SK-N-SH treated with all-trans-retinoic acid at 6 μM for 48 hours (cell line): Measurements from ENCODE around the gene CPA3.

Experiments used
- ATAC-seq: fragments of 200-7000 bp; cut with Tn5 transposase; 3 replicates; pipeline ENCODE4 v1.9.1; 2020; ENCODE audit warnings: mild to moderate bottlenecking, moderate library complexity
- ARNTL ChIP-seq: fragments of 450-650 bp; formaldehyde crosslinking; IDR thresholded peaks from 2 replicates; pipeline ENCODE4 v1.5.0; 2020; ENCODE audit warnings: low read depth, mild to moderate bottlenecking, moderate library complexity, borderline replicate concordance
- BACH2 ChIP-seq: fragments of 250-450 bp; sonication (Bioruptor Pico); IDR thresholded peaks from 2 replicates; pipeline ENCODE4 v1.9.0; 2021; ENCODE audit warnings: mild to moderate bottlenecking, borderline replicate concordance
- CSDC2 ChIP-seq: fragments of 250-450 bp; sonication (Bioruptor Pico); IDR thresholded peaks from 2 replicates; pipeline ENCODE4 v1.5.0; 2020; ENCODE audit warnings: mild to moderate bottlenecking, moderate library complexity
- ESRRG ChIP-seq: fragments of 250-450 bp; sonication (Bioruptor Pico); IDR thresholded peaks from 2 replicates; pipeline ENCODE4 v1.6.1; 2021; ENCODE audit warnings: mild to moderate bottlenecking
- GLIS3 ChIP-seq: fragments of 250-450 bp; sonication (Bioruptor Pico); IDR thresholded peaks from 2 replicates; pipeline ENCODE4 v1.5.0; 2020; ENCODE audit warnings: mild to moderate bottlenecking, moderate library complexity
- ISL1 ChIP-seq: fragments of 250-450 bp; sonication (Bioruptor Pico); IDR thresholded peaks from 2 replicates; pipeline ENCODE4 v2.1.2; 2022; ENCODE audit warnings: mild to moderate bottlenecking, moderate library complexity
- OSR1 ChIP-seq: fragments of 250-450 bp; sonication (Bioruptor Pico); IDR thresholded peaks from 2 replicates; pipeline ENCODE4 v1.8.0; 2022; ENCODE audit warnings: moderate library complexity, mild to moderate bottlenecking, inconsistent platforms
- PPARA ChIP-seq: fragments of 250-450 bp; sonication (Bioruptor Pico); IDR thresholded peaks from 2 replicates; pipeline ENCODE4 v1.5.0; 2020; ENCODE audit warnings: mild to moderate bottlenecking, borderline replicate concordance
- RARB ChIP-seq: fragments of 250-450 bp; sonication (Bioruptor Pico); IDR thresholded peaks from 2 replicates; pipeline ENCODE4 v1.8.0; 2021; ENCODE audit warnings: mild to moderate bottlenecking, moderate library complexity
- SNAI2 ChIP-seq: fragments of 250-450 bp; sonication (Bioruptor Pico); IDR thresholded peaks from 2 replicates; pipeline ENCODE4 v1.5.0; 2020; ENCODE audit warnings: mild to moderate bottlenecking, moderate library complexity
- TCF4 ChIP-seq: fragments of 250-450 bp; sonication (Bioruptor Pico); IDR thresholded peaks from 2 replicates; pipeline ENCODE4 v1.8.0; 2021; ENCODE audit warnings: mild to moderate bottlenecking, moderate library complexity, borderline replicate concordance
- ZC3H10 ChIP-seq: fragments of 250-450 bp; sonication (Bioruptor Pico); IDR thresholded peaks from 2 replicates; pipeline ENCODE4 v1.5.1; 2021; ENCODE audit warnings: mild to moderate bottlenecking, moderate library complexity
- ZFP3 ChIP-seq: fragments of 250-450 bp; sonication (Bioruptor Pico); IDR thresholded peaks from 2 replicates; pipeline ENCODE4 v1.5.0; 2020; ENCODE audit warnings: mild to moderate bottlenecking, moderate library complexity
- ZFP30 ChIP-seq: fragments of 450-650 bp; formaldehyde crosslinking; IDR thresholded peaks from 2 replicates; pipeline ENCODE4 v1.5.0; 2022; ENCODE audit warnings: mild to moderate bottlenecking, moderate library complexity
- ZNF565 ChIP-seq: fragments of 450-650 bp; formaldehyde crosslinking; conservative IDR thresholded peaks from 2 replicates; pipeline ENCODE4 v1.5.0; 2020; ENCODE audit warnings: low read depth, mild to moderate bottlenecking, moderate library complexity
- ZNF70 ChIP-seq: fragments of 450-650 bp; formaldehyde crosslinking; IDR thresholded peaks from 2 replicates; pipeline ENCODE4 v1.5.0; 2020; ENCODE audit warnings: mild to moderate bottlenecking, moderate library complexity
- ZNF8 ChIP-seq: fragments of 450-650 bp; formaldehyde crosslinking; IDR thresholded peaks from 2 replicates; pipeline ENCODE4 v1.5.0; 2020; ENCODE audit warnings: mild to moderate bottlenecking, moderate library complexity
- TF ChIP-seq, protein P1 (sequence below): fragments of 250-450 bp; sonication (Bioruptor Pico); IDR thresholded peaks from 2 replicates; pipeline ENCODE4 v1.5.0; 2020; ENCODE audit warnings: mild to moderate bottlenecking, moderate library complexity
- TF ChIP-seq, protein P2 (sequence below): fragments of 250-450 bp; sonication (Bioruptor Pico); IDR thresholded peaks from 2 replicates; pipeline ENCODE4 v1.8.0; 2021; ENCODE audit warnings: low read depth, mild to moderate bottlenecking, moderate library complexity, borderline replicate concordance
- TF ChIP-seq, protein P3 (sequence below): fragments of 250-450 bp; sonication (Bioruptor Pico); IDR thresholded peaks from 2 replicates; pipeline ENCODE4 v1.5.1; 2020; ENCODE audit warnings: low read depth, mild to moderate bottlenecking, moderate library complexity
- TF ChIP-seq, protein P4 (sequence below): fragments of 250-450 bp; sonication (Bioruptor Pico); IDR thresholded peaks from 2 replicates; pipeline ENCODE4 v1.5.1; 2021; ENCODE audit warnings: mild to moderate bottlenecking, moderate library complexity

Gene CPA3

DNA sequence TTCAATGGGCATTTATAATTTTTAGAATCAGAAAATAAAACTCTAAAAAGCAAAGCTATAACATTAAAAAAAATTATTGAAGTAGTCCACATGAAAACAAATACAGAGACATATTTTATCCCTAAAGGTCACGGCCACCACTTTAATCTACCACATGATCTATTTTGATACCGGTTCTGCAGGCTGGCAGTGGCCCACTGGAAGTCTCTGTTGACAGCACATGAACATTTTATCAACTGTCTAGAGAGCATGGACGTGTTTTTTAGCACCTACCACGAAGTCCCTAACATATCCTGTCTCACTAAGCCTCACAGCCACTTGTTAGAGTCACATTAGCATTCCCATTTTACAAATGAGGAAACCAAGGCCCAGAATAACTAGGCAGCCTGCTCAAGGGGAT lies 1.8 kb upstream of the CPA3 start:
- TF ChIP-seq BACH2 (CRISPR knock-in tag) (no peak), ESRRG (CRISPR knock-in tag) (no peak), ZNF70 (CRISPR knock-in tag) (no peak), CSDC2 (CRISPR knock-in tag) (no peak), ZNF8 (CRISPR knock-in tag) (no peak), ZFP30 (CRISPR knock-in tag) (no peak), ZNF565 (CRISPR knock-in tag) (no peak), ARNTL (CRISPR knock-in tag) (no peak), GLIS3 (CRISPR knock-in tag) (no peak), RARB (CRISPR knock-in tag) (no peak), ZFP3 (no peak), PPARA (CRISPR knock-in tag) (no peak), ISL1 (no peak), ZC3H10 (CRISPR knock-in tag) (no peak)
- TF ChIP-seq, protein P1, sequence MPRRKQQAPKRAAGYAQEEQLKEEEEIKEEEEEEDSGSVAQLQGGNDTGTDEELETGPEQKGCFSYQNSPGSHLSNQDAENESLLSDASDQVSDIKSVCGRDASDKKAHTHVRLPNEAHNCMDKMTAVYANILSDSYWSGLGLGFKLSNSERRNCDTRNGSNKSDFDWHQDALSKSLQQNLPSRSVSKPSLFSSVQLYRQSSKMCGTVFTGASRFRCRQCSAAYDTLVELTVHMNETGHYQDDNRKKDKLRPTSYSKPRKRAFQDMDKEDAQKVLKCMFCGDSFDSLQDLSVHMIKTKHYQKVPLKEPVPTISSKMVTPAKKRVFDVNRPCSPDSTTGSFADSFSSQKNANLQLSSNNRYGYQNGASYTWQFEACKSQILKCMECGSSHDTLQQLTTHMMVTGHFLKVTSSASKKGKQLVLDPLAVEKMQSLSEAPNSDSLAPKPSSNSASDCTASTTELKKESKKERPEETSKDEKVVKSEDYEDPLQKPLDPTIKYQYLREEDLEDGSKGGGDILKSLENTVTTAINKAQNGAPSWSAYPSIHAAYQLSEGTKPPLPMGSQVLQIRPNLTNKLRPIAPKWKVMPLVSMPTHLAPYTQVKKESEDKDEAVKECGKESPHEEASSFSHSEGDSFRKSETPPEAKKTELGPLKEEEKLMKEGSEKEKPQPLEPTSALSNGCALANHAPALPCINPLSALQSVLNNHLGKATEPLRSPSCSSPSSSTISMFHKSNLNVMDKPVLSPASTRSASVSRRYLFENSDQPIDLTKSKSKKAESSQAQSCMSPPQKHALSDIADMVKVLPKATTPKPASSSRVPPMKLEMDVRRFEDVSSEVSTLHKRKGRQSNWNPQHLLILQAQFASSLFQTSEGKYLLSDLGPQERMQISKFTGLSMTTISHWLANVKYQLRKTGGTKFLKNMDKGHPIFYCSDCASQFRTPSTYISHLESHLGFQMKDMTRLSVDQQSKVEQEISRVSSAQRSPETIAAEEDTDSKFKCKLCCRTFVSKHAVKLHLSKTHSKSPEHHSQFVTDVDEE (CRISPR knock-in tag): no peak
- TF ChIP-seq, protein P2, sequence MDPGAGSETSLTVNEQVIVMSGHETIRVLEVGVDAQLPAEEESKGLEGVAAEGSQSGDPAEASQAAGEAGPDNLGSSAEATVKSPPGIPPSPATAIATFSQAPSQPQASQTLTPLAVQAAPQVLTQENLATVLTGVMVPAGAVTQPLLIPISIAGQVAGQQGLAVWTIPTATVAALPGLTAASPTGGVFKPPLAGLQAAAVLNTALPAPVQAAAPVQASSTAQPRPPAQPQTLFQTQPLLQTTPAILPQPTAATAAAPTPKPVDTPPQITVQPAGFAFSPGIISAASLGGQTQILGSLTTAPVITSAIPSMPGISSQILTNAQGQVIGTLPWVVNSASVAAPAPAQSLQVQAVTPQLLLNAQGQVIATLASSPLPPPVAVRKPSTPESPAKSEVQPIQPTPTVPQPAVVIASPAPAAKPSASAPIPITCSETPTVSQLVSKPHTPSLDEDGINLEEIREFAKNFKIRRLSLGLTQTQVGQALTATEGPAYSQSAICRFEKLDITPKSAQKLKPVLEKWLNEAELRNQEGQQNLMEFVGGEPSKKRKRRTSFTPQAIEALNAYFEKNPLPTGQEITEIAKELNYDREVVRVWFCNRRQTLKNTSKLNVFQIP (CRISPR knock-in tag): no peak
- TF ChIP-seq, protein P3, sequence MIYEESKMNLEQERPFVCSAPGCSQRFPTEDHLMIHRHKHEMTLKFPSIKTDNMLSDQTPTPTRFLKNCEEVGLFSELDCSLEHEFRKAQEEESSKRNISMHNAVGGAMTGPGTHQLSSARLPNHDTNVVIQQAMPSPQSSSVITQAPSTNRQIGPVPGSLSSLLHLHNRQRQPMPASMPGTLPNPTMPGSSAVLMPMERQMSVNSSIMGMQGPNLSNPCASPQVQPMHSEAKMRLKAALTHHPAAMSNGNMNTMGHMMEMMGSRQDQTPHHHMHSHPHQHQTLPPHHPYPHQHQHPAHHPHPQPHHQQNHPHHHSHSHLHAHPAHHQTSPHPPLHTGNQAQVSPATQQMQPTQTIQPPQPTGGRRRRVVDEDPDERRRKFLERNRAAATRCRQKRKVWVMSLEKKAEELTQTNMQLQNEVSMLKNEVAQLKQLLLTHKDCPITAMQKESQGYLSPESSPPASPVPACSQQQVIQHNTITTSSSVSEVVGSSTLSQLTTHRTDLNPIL (CRISPR knock-in tag): no peak
- ATAC-seq: no peak

DNA sequence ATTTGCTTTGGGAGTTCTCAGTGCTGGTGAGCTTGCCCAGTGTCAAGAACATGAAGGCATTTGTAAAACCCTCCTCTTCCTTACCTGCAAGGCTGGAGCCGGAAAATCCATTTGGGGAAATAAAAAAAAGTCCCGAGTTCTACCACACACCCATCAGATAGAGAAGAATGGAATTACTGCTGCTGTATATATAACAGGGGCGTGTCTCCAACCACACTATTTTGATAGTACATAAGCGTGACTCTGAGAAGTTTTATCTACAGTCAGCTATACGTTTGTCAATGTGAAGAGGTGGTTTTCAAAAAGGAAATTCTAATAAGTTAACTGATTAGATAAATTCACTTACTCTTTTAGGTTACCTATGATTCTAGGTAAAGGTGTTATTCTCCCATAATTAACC lies 1.3 kb upstream of the CPA3 start:
- no peak for TF ChIP-seq CSDC2 (CRISPR knock-in tag)
- no peak for TF ChIP-seq BACH2 (CRISPR knock-in tag)
- no peak for TF ChIP-seq ZC3H10 (CRISPR knock-in tag)
- TF ChIP-seq ZNF565 (CRISPR knock-in tag): no peak
- no peak for TF ChIP-seq ZNF70 (CRISPR knock-in tag)
- no peak for TF ChIP-seq ZFP3
- TF ChIP-seq, protein P1 (CRISPR knock-in tag): no peak
- TF ChIP-seq SNAI2: no peak

DNA sequence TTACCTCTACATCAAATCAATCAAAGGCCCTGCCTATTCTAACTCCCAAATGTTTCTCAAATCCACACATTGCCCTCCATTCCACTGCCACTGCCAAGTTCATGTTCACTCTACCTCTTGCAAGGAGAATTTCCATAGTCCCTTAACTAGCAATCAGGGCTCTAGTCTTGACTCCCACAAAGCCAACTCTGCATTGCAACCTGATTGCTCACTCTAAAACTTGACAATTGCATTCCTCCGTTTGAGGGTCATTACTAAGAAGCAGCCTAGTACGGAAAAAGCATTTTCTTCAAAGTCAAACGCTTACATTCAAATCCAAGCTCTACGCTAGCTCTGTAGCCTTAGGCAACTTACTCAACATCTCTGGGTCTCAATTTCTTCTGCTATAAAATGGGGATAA lies 1.2 kb downstream of the CPA3 start:
- TF ChIP-seq, protein P3 (CRISPR knock-in tag): no peak
- TF ChIP-seq ESRRG (CRISPR knock-in tag): no peak
- TF ChIP-seq ZNF70 (CRISPR knock-in tag): no peak
- TF ChIP-seq ISL1: no peak
- no peak for TF ChIP-seq SNAI2
- TF ChIP-seq, protein P4, sequence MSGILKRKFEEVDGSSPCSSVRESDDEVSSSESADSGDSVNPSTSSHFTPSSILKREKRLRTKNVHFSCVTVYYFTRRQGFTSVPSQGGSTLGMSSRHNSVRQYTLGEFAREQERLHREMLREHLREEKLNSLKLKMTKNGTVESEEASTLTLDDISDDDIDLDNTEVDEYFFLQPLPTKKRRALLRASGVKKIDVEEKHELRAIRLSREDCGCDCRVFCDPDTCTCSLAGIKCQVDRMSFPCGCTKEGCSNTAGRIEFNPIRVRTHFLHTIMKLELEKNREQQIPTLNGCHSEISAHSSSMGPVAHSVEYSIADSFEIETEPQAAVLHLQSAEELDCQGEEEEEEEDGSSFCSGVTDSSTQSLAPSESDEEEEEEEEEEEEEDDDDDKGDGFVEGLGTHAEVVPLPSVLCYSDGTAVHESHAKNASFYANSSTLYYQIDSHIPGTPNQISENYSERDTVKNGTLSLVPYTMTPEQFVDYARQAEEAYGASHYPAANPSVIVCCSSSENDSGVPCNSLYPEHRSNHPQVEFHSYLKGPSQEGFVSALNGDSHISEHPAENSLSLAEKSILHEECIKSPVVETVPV (CRISPR knock-in tag): no peak
- TF ChIP-seq TCF4 (CRISPR knock-in tag): no peak
- TF ChIP-seq OSR1 (CRISPR knock-in tag): no peak
- TF ChIP-seq, protein P2 (CRISPR knock-in tag): no peak
- TF ChIP-seq ZFP3: no peak
- no peak for TF ChIP-seq ARNTL (CRISPR knock-in tag)
- no peak for TF ChIP-seq BACH2 (CRISPR knock-in tag)
- TF ChIP-seq ZFP30 (CRISPR knock-in tag): no peak
- no peak for TF ChIP-seq ZNF565 (CRISPR knock-in tag)
- no peak for TF ChIP-seq GLIS3 (CRISPR knock-in tag)
- ATAC-seq: peak; percentile 49; the same call in 1 of the 3 replicates

More for the DNA sequence above, 1.3 kb upstream of the CPA3 start:
- ATAC-seq: no peak
